Breast epithelium (tissue), 3 donors: ENCODE data around the gene EIPR1.

Source experiments
- CTCF ChIP-seq, 3 donors: fragments of 450-650 bp; IDR thresholded peaks; one replicate each; pipeline ENCODE4 v1.5.1; 2016 to 2017; ENCODE audit warnings: antibody characterized with exemption in 3 of 3, mild to moderate bottlenecking in 3 of 3, moderate library complexity in 3 of 3
- POLR2A ChIP-seq: fragments of 450-650 bp; IDR thresholded peaks from one replicate; pipeline ENCODE4 v1.6.1; 2016; ENCODE audit warnings: antibody characterized with exemption, mild to moderate bottlenecking, moderate library complexity
- POLR2AphosphoS5 ChIP-seq, 3 donors: sonication (generic); formaldehyde crosslinking; IDR thresholded peaks; one replicate each; pipeline ENCODE4 v1.6.1; 2017; ENCODE audit warnings: antibody characterized with exemption in 3 of 3

GRCh38 chr2:3379647-3380534, 2.3 kb upstream of the EIPR1 start, which contains the start of gene TRAPPC12:
- TF ChIP-seq POLR2A (peak; percentile 47), CTCF (IDR thresholded peaks at IDR 0.05) (no peak), POLR2AphosphoS5 (IDR thresholded peaks at IDR 0.05) (peak; percentile 73 to 81 (median 75))
